ENCODE measurements around the gene MDN1.

MDN1 gene

GRCh38 chr6:89711801-89712200, 107.8 kb downstream of the MDN1 start:
- no peak overlapping the region for H3K27ac ChIP-seq (ENCODE audit: low read depth, low read length)
- H3K9me3 ChIP-seq (ENCODE audit: control insufficient read depth in 5 of 5, low read length in 5 of 5) = no peaks in the 10 kb centered on the region
- H3K27me3 ChIP-seq (ENCODE audit: control insufficient read depth in 5 of 5, insufficient read depth in 4 of 5, low read length in 5 of 5) = no peaks in the 10 kb centered on the region
- no peak overlapping the region for H3K4me3 ChIP-seq (ENCODE audit: low read depth in 1 of 5, low read length in 5 of 5)
- peaks cover 64 to 91% (median 85%) of the 10 kb centered on the region in 5 donors for H3K36me3 ChIP-seq (ENCODE audit: control insufficient read depth in 5 of 5, insufficient read depth in 5 of 5, low read length in 5 of 5)
- no peaks in the 10 kb centered on the region for H3K4me1 ChIP-seq (ENCODE audit: control insufficient read depth in 5 of 5, insufficient read depth in 5 of 5, low read length in 5 of 5)
- H3K9ac ChIP-seq (ENCODE audit: low read length in 5 of 5) = no peak overlapping the region

DNA sequence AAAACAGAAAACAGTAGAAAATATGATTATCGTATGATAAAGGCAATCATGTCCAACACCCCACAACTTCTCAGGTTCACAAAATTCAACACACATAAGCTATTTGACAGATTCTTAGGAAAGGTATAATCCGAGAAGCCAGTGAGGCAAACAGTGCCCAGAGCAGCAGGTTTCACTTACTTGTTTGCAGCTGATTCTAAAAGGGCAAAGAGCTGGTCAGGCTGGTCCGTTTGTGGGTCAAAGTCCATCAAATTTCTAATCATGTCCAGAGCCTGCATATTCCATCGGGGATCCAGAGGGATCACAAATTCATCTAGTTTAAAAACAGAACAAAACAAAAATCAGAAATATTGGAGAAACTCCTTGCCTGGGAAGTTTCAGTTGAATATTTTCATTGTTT, 111.3 kb downstream of the MDN1 start:
- Histone ChIP-seq H3K27ac (ENCODE audit: low read depth, low read length) (no peak overlapping the region), H3K4me3 (ENCODE audit: low read depth in 1 of 5, low read length in 5 of 5) (no peak overlapping the region), H3K4me1 (ENCODE audit: control insufficient read depth in 5 of 5, insufficient read depth in 5 of 5, low read length in 5 of 5) (no peaks in the 10 kb centered on the region), H3K9me3 (ENCODE audit: control insufficient read depth in 5 of 5, low read length in 5 of 5) (no peaks in the 10 kb centered on the region), H3K9ac (ENCODE audit: low read length in 5 of 5) (no peak overlapping the region), H3K27me3 (ENCODE audit: control insufficient read depth in 5 of 5, insufficient read depth in 4 of 5, low read length in 5 of 5) (no peaks in the 10 kb centered on the region), H3K36me3 (ENCODE audit: control insufficient read depth in 5 of 5, insufficient read depth in 5 of 5, low read length in 5 of 5) (peaks cover 51 to 86% (median 55%) of the 10 kb centered on the region in 5 donors)

GRCh38 chr6:89707766-89708165, 111.8 kb downstream of the MDN1 start:
- Histone ChIP-seq H3K4me1 (ENCODE audit: control insufficient read depth in 5 of 5, insufficient read depth in 5 of 5, low read length in 5 of 5) (no peaks in the 10 kb centered on the region), H3K9ac (ENCODE audit: low read length in 5 of 5) (no peak overlapping the region), H3K27ac (ENCODE audit: low read depth, low read length) (no peak overlapping the region), H3K27me3 (ENCODE audit: control insufficient read depth in 5 of 5, insufficient read depth in 4 of 5, low read length in 5 of 5) (no peaks in the 10 kb centered on the region), H3K4me3 (ENCODE audit: low read depth in 1 of 5, low read length in 5 of 5) (no peak overlapping the region), H3K9me3 (ENCODE audit: control insufficient read depth in 5 of 5, low read length in 5 of 5) (no peaks in the 10 kb centered on the region), H3K36me3 (ENCODE audit: control insufficient read depth in 5 of 5, insufficient read depth in 5 of 5, low read length in 5 of 5) (peaks cover 47 to 82% (median 50%) of the 10 kb centered on the region in 5 donors)

DNA sequence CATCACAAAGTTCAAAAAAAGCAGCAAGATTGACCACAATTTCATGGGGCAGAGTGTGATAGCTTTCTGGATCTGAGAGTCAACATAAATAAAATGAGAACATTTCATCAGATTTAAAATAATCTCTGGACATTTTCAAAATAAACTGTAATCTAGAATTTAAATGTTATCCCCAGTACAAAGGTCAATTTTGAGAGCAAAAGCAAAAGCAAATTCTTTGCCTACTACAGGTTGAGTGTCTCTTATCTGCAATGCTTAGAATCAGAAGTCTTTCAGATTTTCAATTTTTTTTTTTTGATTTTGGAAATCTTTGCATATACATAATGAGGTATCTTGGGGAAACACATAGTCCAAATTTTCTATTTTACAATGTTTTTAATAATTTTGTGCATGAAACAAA, 113.5 kb downstream of the MDN1 start:
- no peak overlapping the region for H3K4me3 ChIP-seq (ENCODE audit: low read depth in 1 of 5, low read length in 5 of 5)
- no peaks in the 10 kb centered on the region for H3K9me3 ChIP-seq (ENCODE audit: control insufficient read depth in 5 of 5, low read length in 5 of 5)
- no peaks in the 10 kb centered on the region for H3K27me3 ChIP-seq (ENCODE audit: control insufficient read depth in 5 of 5, insufficient read depth in 4 of 5, low read length in 5 of 5)
- H3K27ac ChIP-seq (ENCODE audit: low read depth, low read length) = no peak overlapping the region
- H3K36me3 ChIP-seq (ENCODE audit: control insufficient read depth in 5 of 5, insufficient read depth in 5 of 5, low read length in 5 of 5) = peaks cover 39 to 75% (median 46%) of the 10 kb centered on the region in 5 donors
- H3K9ac ChIP-seq (ENCODE audit: low read length in 5 of 5) = no peak overlapping the region
- H3K4me1 ChIP-seq (ENCODE audit: control insufficient read depth in 5 of 5, insufficient read depth in 5 of 5, low read length in 5 of 5) = no peaks in the 10 kb centered on the region

DNA sequence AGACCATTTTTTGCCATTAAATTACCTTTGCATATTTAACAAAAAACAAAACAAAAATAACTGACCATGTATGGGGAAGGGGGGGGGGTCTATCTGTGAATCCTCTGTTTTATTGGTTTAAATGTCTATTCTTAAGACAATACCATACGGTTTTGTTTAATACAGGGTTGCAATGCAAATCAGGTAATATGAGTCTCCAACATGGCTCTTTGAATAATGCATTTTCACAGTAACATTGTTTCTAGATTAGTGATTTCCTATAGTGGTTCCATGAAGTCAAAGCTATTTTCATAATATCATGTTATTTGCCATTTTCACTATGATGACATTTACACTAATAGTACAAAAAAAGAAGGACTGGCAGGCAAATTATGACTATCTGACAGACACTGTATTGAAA, 116.3 kb downstream of the MDN1 start:
- H3K4me1 ChIP-seq (ENCODE audit: control insufficient read depth in 5 of 5, insufficient read depth in 5 of 5, low read length in 5 of 5) = no peaks in the 10 kb centered on the region
- H3K36me3 ChIP-seq (ENCODE audit: control insufficient read depth in 5 of 5, insufficient read depth in 5 of 5, low read length in 5 of 5) = peaks cover 42 to 75% (median 56%) of the 10 kb centered on the region in 5 donors

DNA sequence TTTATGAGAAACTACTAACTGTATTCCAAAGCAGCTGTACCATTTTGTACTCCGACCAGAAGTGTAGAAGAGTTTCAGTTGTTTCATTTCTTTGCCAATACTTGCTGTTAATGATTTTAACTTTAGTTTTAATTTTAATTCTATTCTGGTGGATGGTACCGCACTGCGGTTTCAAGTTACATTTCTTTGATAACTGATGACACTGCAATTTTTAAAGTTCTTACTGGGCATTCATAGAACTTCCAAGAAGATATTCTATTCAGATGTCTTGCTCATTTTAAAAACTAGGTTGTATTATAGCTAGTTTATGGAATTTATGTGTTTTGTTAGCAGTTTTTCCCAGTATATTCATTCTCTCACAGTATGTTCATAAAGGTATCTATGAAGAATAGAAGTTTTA, 117.2 kb downstream of the MDN1 start:
- H3K4me1 ChIP-seq (ENCODE audit: control insufficient read depth in 5 of 5, insufficient read depth in 5 of 5, low read length in 5 of 5) = no peaks in the 10 kb centered on the region
- peaks cover 35 to 71% (median 59%) of the 10 kb centered on the region in 5 donors for H3K36me3 ChIP-seq (ENCODE audit: control insufficient read depth in 5 of 5, insufficient read depth in 5 of 5, low read length in 5 of 5)
- H3K9me3 ChIP-seq (ENCODE audit: control insufficient read depth in 5 of 5, low read length in 5 of 5) = no peaks in the 10 kb centered on the region
- no peaks in the 10 kb centered on the region for H3K27me3 ChIP-seq (ENCODE audit: control insufficient read depth in 5 of 5, insufficient read depth in 4 of 5, low read length in 5 of 5)
- no peak overlapping the region for H3K9ac ChIP-seq (ENCODE audit: low read length in 5 of 5)
- no peak overlapping the region for H3K27ac ChIP-seq (ENCODE audit: low read depth, low read length)
- H3K4me3 ChIP-seq (ENCODE audit: low read depth in 1 of 5, low read length in 5 of 5) = no peak overlapping the region

More for the DNA sequence above, 116.3 kb downstream of the MDN1 start:
- Histone ChIP-seq H3K9ac (ENCODE audit: low read length in 5 of 5) (no peak overlapping the region), H3K9me3 (ENCODE audit: control insufficient read depth in 5 of 5, low read length in 5 of 5) (no peaks in the 10 kb centered on the region), H3K27me3 (ENCODE audit: control insufficient read depth in 5 of 5, insufficient read depth in 4 of 5, low read length in 5 of 5) (no peaks in the 10 kb centered on the region), H3K27ac (ENCODE audit: low read depth, low read length) (no peak overlapping the region), H3K4me3 (ENCODE audit: low read depth in 1 of 5, low read length in 5 of 5) (no peak overlapping the region)

DNA sequence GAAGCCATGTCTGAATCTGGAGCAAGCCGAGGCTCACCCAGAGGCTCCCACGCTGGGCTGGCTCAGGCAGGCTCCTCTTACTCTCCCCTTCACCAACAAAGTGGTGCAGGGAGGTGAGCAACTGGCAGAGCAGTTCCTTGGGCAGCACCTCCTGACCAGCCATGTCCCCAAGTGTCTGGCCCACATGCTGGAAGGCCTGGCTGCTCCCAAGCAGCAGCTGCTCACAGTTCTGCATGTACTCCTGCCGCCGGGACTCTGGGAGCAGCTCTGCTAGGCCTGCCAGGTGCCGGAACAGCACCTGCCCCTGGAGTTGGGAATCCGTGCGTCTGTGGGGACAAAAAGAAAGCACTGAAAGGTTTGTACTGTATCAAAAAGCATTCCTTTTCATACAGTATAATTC, 123.9 kb downstream of the MDN1 start:
- H3K4me3 ChIP-seq (ENCODE audit: low read depth in 1 of 5, low read length in 5 of 5) = no peak overlapping the region
- H3K9me3 ChIP-seq (ENCODE audit: control insufficient read depth in 5 of 5, low read length in 5 of 5) = no peaks in the 10 kb centered on the region
- no peak overlapping the region for H3K27ac ChIP-seq (ENCODE audit: low read depth, low read length)
- no peaks in the 10 kb centered on the region for H3K4me1 ChIP-seq (ENCODE audit: control insufficient read depth in 5 of 5, insufficient read depth in 5 of 5, low read length in 5 of 5)
- no peaks in the 10 kb centered on the region for H3K27me3 ChIP-seq (ENCODE audit: control insufficient read depth in 5 of 5, insufficient read depth in 4 of 5, low read length in 5 of 5)
- H3K9ac ChIP-seq (ENCODE audit: low read length in 5 of 5) = no peak overlapping the region
- peaks cover 60 to 85% (median 72%) of the 10 kb centered on the region in 5 donors for H3K36me3 ChIP-seq (ENCODE audit: control insufficient read depth in 5 of 5, insufficient read depth in 5 of 5, low read length in 5 of 5)

DNA sequence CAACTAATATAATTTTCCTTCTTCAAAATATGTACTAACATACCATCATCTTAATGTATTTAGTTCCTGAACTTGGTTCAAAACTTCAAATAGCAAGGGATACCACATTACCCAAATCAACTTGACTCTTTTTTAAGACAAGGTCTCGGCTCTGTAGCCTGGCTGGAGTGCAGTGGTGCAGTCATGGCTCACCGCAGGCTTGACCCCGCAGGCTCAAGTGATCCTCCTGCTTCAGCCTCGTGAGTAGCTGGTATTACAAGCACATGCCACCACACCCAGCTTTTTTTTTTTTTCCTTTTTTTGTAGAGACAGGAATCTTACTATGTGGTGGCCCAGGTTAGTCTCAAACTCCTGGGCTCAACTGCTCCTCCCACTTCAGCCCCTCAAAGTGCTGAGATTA, 125.2 kb downstream of the MDN1 start:
- Histone ChIP-seq H3K9me3 (ENCODE audit: control insufficient read depth in 5 of 5, low read length in 5 of 5) (no peaks in the 10 kb centered on the region), H3K27ac (ENCODE audit: low read depth, low read length) (no peak overlapping the region), H3K27me3 (ENCODE audit: control insufficient read depth in 5 of 5, insufficient read depth in 4 of 5, low read length in 5 of 5) (no peaks in the 10 kb centered on the region), H3K4me1 (ENCODE audit: control insufficient read depth in 5 of 5, insufficient read depth in 5 of 5, low read length in 5 of 5) (peaks cover 0 to 6% (median 0%) of the 10 kb centered on the region in 5 donors), H3K4me3 (ENCODE audit: low read depth in 1 of 5, low read length in 5 of 5) (no peak overlapping the region), H3K9ac (ENCODE audit: low read length in 5 of 5) (no peak overlapping the region), H3K36me3 (ENCODE audit: control insufficient read depth in 5 of 5, insufficient read depth in 5 of 5, low read length in 5 of 5) (peaks cover 49 to 83% (median 73%) of the 10 kb centered on the region in 5 donors)

GRCh38 chr6:89693207-89693606, 126.4 kb downstream of the MDN1 start:
- H3K27ac ChIP-seq (ENCODE audit: low read depth, low read length) = no peak overlapping the region
- H3K36me3 ChIP-seq (ENCODE audit: control insufficient read depth in 5 of 5, insufficient read depth in 5 of 5, low read length in 5 of 5) = peaks cover 42 to 87% (median 79%) of the 10 kb centered on the region in 5 donors
- H3K4me1 ChIP-seq (ENCODE audit: control insufficient read depth in 5 of 5, insufficient read depth in 5 of 5, low read length in 5 of 5) = peaks cover 0 to 6% (median 0%) of the 10 kb centered on the region in 5 donors
- no peaks in the 10 kb centered on the region for H3K27me3 ChIP-seq (ENCODE audit: control insufficient read depth in 5 of 5, insufficient read depth in 4 of 5, low read length in 5 of 5)
- no peak overlapping the region for H3K9ac ChIP-seq (ENCODE audit: low read length in 5 of 5)
- H3K9me3 ChIP-seq (ENCODE audit: control insufficient read depth in 5 of 5, low read length in 5 of 5) = no peaks in the 10 kb centered on the region
- no peak overlapping the region for H3K4me3 ChIP-seq (ENCODE audit: low read depth in 1 of 5, low read length in 5 of 5)

DNA sequence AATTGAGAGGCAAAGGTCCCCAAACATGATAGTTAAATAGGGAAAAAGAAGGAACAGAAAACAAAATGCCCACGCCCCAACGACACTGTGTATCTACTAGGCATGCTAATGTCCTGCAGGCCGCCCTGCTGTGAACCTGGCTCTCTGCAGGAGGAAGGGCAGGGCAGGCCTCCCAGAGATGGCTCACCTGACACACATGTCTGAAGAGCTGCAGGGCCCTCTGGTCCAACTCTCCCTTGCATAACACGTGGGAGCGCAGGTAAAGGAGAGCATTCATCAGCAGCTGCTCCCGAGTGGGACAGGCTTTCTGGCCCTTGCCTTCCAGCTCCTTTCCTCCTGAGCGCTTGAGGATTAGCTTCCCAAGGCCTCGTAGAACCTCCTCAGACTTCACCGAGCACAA, 127.3 kb downstream of the MDN1 start:
- Histone ChIP-seq H3K27me3 (ENCODE audit: control insufficient read depth in 5 of 5, insufficient read depth in 4 of 5, low read length in 5 of 5) (no peaks in the 10 kb centered on the region), H3K36me3 (ENCODE audit: control insufficient read depth in 5 of 5, insufficient read depth in 5 of 5, low read length in 5 of 5) (peaks cover 45 to 90% (median 83%) of the 10 kb centered on the region in 5 donors), H3K4me3 (ENCODE audit: low read depth in 1 of 5, low read length in 5 of 5) (no peak overlapping the region), H3K27ac (ENCODE audit: low read depth, low read length) (no peak overlapping the region), H3K9ac (ENCODE audit: low read length in 5 of 5) (no peak overlapping the region), H3K4me1 (ENCODE audit: control insufficient read depth in 5 of 5, insufficient read depth in 5 of 5, low read length in 5 of 5) (peaks cover 0 to 6% (median 0%) of the 10 kb centered on the region in 5 donors), H3K9me3 (ENCODE audit: control insufficient read depth in 5 of 5, low read length in 5 of 5) (no peaks in the 10 kb centered on the region)

DNA sequence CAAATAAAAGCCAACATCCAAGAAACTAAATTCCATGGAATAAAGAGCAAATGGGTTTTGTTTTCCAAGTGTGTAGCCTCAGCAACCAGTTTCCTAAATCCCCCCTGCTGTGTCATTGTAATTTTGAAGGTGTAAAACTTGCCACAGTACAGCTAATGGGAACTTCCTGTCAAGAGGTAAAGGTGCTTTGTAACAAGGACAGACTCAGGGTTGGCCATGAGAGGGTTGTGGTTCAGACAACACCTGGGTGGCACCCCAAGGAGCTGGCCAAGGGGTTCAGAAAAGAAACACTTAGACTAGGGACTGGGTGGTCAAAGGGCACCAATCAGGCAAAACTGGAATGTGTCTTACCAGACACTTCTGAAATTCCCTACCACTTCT, 128.7 kb downstream of the MDN1 start:
- Histone ChIP-seq H3K4me3 (ENCODE audit: low read depth in 1 of 5, low read length in 5 of 5) (no peak overlapping the region), H3K36me3 (ENCODE audit: control insufficient read depth in 5 of 5, insufficient read depth in 5 of 5, low read length in 5 of 5) (peaks cover 45 to 92% (median 86%) of the 10 kb centered on the region in 5 donors), H3K9ac (ENCODE audit: low read length in 5 of 5) (no peak overlapping the region), H3K27me3 (ENCODE audit: control insufficient read depth in 5 of 5, insufficient read depth in 4 of 5, low read length in 5 of 5) (no peaks in the 10 kb centered on the region), H3K4me1 (ENCODE audit: control insufficient read depth in 5 of 5, insufficient read depth in 5 of 5, low read length in 5 of 5) (peaks cover 0 to 6% (median 0%) of the 10 kb centered on the region in 5 donors), H3K27ac (ENCODE audit: low read depth, low read length) (no peak overlapping the region), H3K9me3 (ENCODE audit: control insufficient read depth in 5 of 5, low read length in 5 of 5) (no peaks in the 10 kb centered on the region)

Measured in subcutaneous abdominal adipose tissue (tissue), 5 donors.